ENCODE measurements around the gene CTNNA1. TPM values are rescaled to one million over a fixed set of nuclear protein-coding genes. Genes with fewer than 3 reads are reported as not detected.

CTNNA1 gene
- total RNA-seq, 4 donors from 2014 or later: 92.6 to 164 (median 114) TPM

DNA sequence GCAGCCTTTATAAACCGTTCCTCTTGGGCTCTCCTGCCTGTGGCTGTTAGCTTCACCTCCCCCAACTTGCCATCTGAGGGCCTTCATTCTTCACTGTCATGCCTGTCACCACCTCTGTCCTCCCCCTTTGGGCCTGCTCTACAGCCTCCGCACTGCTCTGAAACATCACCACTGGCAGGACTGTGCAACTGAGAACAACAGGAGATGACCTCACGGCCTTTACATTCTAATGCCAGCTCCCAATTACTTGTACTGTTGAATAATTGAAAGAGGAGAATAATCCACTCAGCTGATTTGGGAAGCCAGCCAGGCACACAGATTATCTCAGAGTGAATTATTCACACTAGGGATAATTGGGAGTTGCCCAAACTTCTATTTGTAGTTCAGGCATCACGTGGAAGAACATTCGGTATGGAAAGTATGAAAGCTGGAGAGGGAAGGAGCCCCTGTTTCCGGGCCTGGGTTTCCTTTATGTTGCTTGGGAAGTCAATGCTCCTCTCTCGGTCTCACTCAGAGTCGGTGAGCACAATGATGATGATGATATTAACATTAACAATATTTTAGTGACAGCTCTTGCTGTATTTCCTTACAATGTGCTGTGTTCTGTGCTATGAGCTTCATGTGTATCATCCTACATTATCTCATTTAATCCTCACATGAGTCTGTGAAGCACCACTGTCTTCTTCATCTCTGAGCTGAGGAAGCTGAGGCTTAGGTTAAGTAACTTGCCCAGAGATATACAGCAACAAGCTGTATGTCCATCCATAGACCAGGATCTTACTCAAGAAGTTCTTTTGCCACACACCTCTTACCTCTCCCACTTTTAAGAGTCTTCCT, 221.2 kb downstream of the CTNNA1 start:
- in situ Hi-C loops (cut with MboI; ENCODE audit: low sequenced_read_pairs in 4 of 4) (no loop called here), intact Hi-C loops (cut with DNase I; ENCODE audit: low total_unique reads) (no loop called here)
- TF ChIP-seq, protein P1, sequence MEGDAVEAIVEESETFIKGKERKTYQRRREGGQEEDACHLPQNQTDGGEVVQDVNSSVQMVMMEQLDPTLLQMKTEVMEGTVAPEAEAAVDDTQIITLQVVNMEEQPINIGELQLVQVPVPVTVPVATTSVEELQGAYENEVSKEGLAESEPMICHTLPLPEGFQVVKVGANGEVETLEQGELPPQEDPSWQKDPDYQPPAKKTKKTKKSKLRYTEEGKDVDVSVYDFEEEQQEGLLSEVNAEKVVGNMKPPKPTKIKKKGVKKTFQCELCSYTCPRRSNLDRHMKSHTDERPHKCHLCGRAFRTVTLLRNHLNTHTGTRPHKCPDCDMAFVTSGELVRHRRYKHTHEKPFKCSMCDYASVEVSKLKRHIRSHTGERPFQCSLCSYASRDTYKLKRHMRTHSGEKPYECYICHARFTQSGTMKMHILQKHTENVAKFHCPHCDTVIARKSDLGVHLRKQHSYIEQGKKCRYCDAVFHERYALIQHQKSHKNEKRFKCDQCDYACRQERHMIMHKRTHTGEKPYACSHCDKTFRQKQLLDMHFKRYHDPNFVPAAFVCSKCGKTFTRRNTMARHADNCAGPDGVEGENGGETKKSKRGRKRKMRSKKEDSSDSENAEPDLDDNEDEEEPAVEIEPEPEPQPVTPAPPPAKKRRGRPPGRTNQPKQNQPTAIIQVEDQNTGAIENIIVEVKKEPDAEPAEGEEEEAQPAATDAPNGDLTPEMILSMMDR (IDR thresholded peaks at IDR 0.05 in 4 of 5, conservative IDR thresholded peaks at IDR 0.05 in 1 of 5): no peak
- no peak for TF ChIP-seq POLR2A (IDR thresholded peaks at IDR 0.05)
- ATAC-seq (peak; percentile 30 to 75), DNase-seq (peak in 1 of 2 donors; percentile 39)
- H3K4me3 ChIP-seq: no peak overlapping the region
- H3K27me3 ChIP-seq: no peaks in the 10 kb centered on the region
- H3K27ac ChIP-seq: peak overlapping the region; percentile 54 to 78 (median 62)
- no peaks in the 10 kb centered on the region for H3K36me3 ChIP-seq
- no peaks in the 10 kb centered on the region for H3K9me3 ChIP-seq
- H3K4me1 ChIP-seq: peaks cover 26 to 33% of the 10 kb centered on the region in 2 donors

DNA sequence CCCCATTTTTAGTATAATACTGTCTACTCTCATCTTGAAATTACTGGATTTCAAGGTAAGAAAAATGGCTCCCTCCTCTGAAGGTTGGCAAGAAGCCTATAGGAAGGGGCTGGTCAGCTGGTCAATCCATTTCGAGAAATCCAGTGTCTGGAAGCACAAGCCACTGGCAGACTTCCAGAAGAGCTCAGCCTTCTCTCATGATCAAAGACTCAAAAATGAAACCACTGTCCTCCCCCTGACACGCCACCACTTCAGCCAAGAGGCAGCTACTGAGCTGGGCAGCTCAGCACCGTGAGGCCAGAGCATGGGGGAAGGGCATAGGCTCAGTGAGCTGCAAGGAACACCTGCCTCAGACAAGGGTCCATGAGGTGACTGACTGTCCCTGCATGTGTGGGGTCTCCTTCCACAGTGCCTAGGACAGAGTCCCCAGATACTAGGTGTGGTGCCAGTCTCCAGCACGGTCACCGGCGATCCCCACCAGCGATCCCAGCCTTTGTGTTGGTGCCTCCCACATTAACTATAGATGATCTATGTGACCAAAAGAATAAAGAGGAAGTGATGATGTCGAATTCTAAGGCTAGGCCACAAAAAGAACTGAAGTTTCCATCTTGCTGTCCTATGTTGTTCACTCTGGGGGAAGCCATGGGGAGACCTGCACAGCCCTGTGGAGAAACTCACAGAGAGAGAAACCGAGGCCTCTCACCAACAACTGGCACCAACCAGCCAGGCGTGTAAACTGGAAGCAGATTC, 222.0 kb downstream of the CTNNA1 start:
- H3K27ac ChIP-seq: peak overlapping the region; percentile 54 to 78 (median 62)
- no peaks in the 10 kb centered on the region for H3K27me3 ChIP-seq
- TF ChIP-seq, protein P1 (IDR thresholded peaks at IDR 0.05 in 4 of 5, conservative IDR thresholded peaks at IDR 0.05 in 1 of 5): no peak
- TF ChIP-seq POLR2A (IDR thresholded peaks at IDR 0.05): no peak
- H3K9me3 ChIP-seq: no peaks in the 10 kb centered on the region
- H3K4me3 ChIP-seq: no peak overlapping the region
- in situ Hi-C loops (cut with MboI; ENCODE audit: low sequenced_read_pairs in 4 of 4) (no loop called here), intact Hi-C loops (cut with DNase I; ENCODE audit: low total_unique reads) (no loop called here)
- peak; percentile 51 to 70 for ATAC-seq
- peaks cover 25 to 33% of the 10 kb centered on the region in 2 donors for H3K4me1 ChIP-seq
- DNase-seq: peak; percentile 31 to 56
- H3K36me3 ChIP-seq: no peaks in the 10 kb centered on the region

DNA sequence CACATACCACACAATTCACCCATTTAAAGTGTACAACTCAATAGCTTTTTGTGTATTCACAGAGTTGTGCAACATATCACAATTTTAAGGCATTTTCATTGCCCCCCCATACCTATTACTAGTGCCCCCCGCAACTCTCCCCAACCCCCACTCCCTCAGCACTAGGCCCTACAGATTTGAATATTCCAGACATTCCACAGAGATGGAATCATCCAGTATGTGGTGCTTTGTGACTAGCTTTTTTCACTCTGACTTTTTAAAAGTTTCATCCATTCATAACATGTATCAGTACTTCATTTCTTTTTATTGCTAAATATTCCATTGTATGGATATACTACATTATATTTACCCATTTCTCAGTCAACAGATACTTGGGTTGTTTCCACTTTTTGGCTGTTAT, 224.9 kb downstream of the CTNNA1 start:
- no peak overlapping the region for H3K27ac ChIP-seq
- intact Hi-C loops (cut with DNase I; ENCODE audit: low total_unique reads): no loop called here
- no peak overlapping the region for H3K4me3 ChIP-seq
- H3K36me3 ChIP-seq: no peaks in the 10 kb centered on the region
- peaks cover 15 to 20% of the 10 kb centered on the region in 2 donors for H3K4me1 ChIP-seq
- no peaks in the 10 kb centered on the region for H3K27me3 ChIP-seq
- no peak for TF ChIP-seq POLR2A (IDR thresholded peaks at IDR 0.05)
- TF ChIP-seq, protein P1 (IDR thresholded peaks at IDR 0.05 in 4 of 5, conservative IDR thresholded peaks at IDR 0.05 in 1 of 5): no peak
- H3K9me3 ChIP-seq: no peaks in the 10 kb centered on the region
- in situ Hi-C loops (cut with MboI; ENCODE audit: low sequenced_read_pairs in 4 of 4): no loop called here
- ATAC-seq: no peak
- DNase-seq: no peak

DNA sequence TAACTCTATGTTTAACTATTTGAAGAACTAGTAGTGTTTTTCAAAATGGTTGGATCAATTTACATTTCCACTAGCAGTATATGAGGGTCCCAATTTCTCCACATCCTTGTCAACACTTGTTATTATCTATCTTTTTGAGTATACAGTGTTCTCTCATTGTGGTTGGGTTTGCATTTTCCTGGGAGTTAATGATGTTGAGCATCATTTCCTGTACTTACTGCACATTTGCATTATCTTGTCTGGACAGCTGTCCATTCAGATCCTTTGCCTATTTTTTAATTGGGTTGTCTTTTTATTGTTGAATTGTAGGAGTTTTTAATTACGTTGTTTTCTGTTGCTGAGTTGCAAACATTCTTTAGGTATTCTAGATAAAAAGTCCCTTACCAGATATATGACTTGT, 225.4 kb downstream of the CTNNA1 start:
- in situ Hi-C loops (cut with MboI; ENCODE audit: low sequenced_read_pairs in 4 of 4) (no loop called here), intact Hi-C loops (cut with DNase I; ENCODE audit: low total_unique reads) (no loop called here)
- ATAC-seq: no peak
- DNase-seq: no peak
- TF ChIP-seq, protein P1 (IDR thresholded peaks at IDR 0.05 in 4 of 5, conservative IDR thresholded peaks at IDR 0.05 in 1 of 5): no peak
- no peak for TF ChIP-seq POLR2A (IDR thresholded peaks at IDR 0.05)
- Histone ChIP-seq H3K4me1 (peaks cover 15 to 17% of the 10 kb centered on the region in 2 donors), H3K9me3 (no peaks in the 10 kb centered on the region), H3K27ac (no peak overlapping the region), H3K4me3 (no peak overlapping the region), H3K36me3 (no peaks in the 10 kb centered on the region), H3K27me3 (no peaks in the 10 kb centered on the region)
